Psoas muscle (tissue), 8 donors: ENCODE data around the gene ADGRD2. TPM values are rescaled to one million over a fixed set of nuclear protein-coding genes. Genes with fewer than 3 reads are reported as not detected.

Source experiments
- ATAC-seq, 4 donors: fragments of 200-7000 bp; cut with Tn5 transposase; one replicate each; pipeline ENCODE4 v1.9.1; 2020; ENCODE audit warnings: moderate library complexity in 3 of 4, mild to moderate bottlenecking in 2 of 4
- DNase-seq, 2 donors: peaks; one replicate each; pipeline ENCODE4 v3.0.0-alpha.2; 2020
- H3K27ac ChIP-seq: fragments of 200-600 bp; one replicate; pipeline ENCODE4 v1.8.0; 2022
- H3K27me3 ChIP-seq, 3 donors: fragments of 200-600 bp in 1 of 3; one replicate each; pipeline versions ENCODE4 v1.6.1 to v1.8.0; 2013 to 2022; ENCODE audit warnings: low read length in 2 of 3, mild to moderate bottlenecking in 2 of 3, moderate library complexity in 1 of 3; ENCODE audit not compliant: insufficient read depth in 3 of 3
- H3K36me3 ChIP-seq, 2 donors: fragments of 200-600 bp in 1 of 2; one replicate each; pipeline versions ENCODE4 v1.6.1 to v1.8.0; 2013 to 2022; ENCODE audit warnings: low read depth in 1 of 2, mild to moderate bottlenecking in 1 of 2, moderate library complexity in 1 of 2; ENCODE audit not compliant: insufficient read depth in 1 of 2
- H3K4me1 ChIP-seq: fragments of 200-600 bp; one replicate; pipeline ENCODE4 v1.8.0; 2022
- H3K4me3 ChIP-seq: fragments of 200-600 bp; one replicate; pipeline ENCODE4 v1.8.0; 2022; ENCODE audit warnings: mild to moderate bottlenecking
- H3K9me3 ChIP-seq: fragments of 200-600 bp; one replicate; pipeline ENCODE4 v1.8.0; 2022
- CTCF ChIP-seq: fragments of 200-600 bp; IDR thresholded peaks from one replicate; pipeline ENCODE4 v1.8.0; 2022; ENCODE audit warnings: antibody characterized with exemption
- WGBS, 3 donors: extraction: QIAGEN DNeasy Blood & Tissue Kit; methylation state at CpG; one replicate each; pipeline versions ENCODE4 v1.1.6 to v1.1.7; 2013; 5-methylcytosine and 5-hydroxymethylcytosine counted together
- intact Hi-C, 2 donors: fragments of 100-400 bp; cut with DNase I; formaldehyde crosslinking; loops; one replicate each; pipeline versions ENCODE4 v1.11.0 to v1.14.2; 2022
- polyA plus RNA-seq, 3 donors: library from polyadenylated mRNA; stranded (reverse); fragments of 200-250 nt; gene quantifications; one replicate each; pipeline ENCODE4 v1.2.3, GENCODE V29; 2013
- total RNA-seq, 4 donors: library from RNA; stranded (reverse); fragmentation: NEBNext Ultra II Directional in 2 of 4; extraction: Animal tissue kit (Norgen Biotek cat#: 25700) in 2 of 4; gene quantifications; one replicate each; pipeline versions ENCODE4 v1.2.1 to v1.2.4, GENCODE V29; 2021 to 2023
- donor health status: healthy with polysubstance abuse.
- donor health status: DM: no; HTN: no; CAD: no; lungs with moderate emphysema.
- donor health status: Bipolar disorder and iron deficiency.
- donor health status: healthy.
- donor health status: DM: yes; HTN: yes; CAD: no.
- donor health status: DM: no; HTN: no; CAD: no.
- donor health status: DM: no; HTN: no; CAD: no.
- donor health status: DM: yes; HTN: yes; CAD: no.

ADGRD2 gene
- total and polyA plus RNA-seq, 7 donors: not detected

GRCh38 chr9:124465736-124466135 lies 15.5 kb downstream of the ADGRD2 start:
- Histone ChIP-seq H3K27ac (no peak overlapping the region), H3K9me3 (no peaks in the 10 kb centered on the region), H3K27me3 (peaks cover 0 to 5% (median 2%) of the 10 kb centered on the region in 3 donors), H3K36me3 (no peaks in the 10 kb centered on the region), H3K4me1 (no peaks in the 10 kb centered on the region), H3K4me3 (no peak overlapping the region)
- intact Hi-C loops: no loop called here
- no peak for TF ChIP-seq CTCF
- ATAC-seq (no peak), DNase-seq (no peak)
- 73 to 77% (median 76%) methylated on average over 3 of the region's 3 CpGs for WGBS, 3 donors

DNA sequence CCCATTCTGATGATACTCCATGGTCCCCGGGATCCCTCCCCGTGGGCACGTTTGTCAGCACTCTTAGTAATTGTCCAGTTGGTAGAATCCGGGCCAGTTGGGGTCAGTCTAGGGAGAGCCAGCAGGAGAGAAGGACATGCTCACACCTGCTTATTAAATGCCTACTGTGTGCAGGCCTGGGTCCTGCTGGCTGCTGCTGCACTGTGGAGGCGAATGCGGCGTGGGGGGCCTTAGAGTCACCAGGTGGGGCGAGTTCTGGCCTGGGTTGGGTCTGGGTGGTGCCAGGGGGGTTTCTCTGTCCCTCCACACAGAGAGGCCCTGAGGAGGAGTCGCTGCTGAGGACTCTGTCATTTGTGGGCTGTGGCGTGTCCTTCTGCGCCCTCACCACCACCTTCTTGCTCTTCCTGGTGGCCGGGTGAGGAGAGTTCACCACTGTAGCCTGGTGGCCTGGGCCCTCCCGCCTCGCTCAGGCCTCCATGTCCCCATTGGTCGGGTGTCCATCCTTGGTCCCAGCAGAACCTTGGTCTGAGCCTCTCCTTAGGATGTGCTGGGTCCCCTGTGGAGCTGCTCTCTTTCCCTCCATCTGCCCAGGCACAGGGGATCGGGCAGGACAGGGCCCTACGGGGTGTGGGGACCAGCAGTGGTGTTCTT lies 17.3 kb downstream of the ADGRD2 start:
- Histone ChIP-seq H3K4me1 (no peaks in the 10 kb centered on the region), H3K27ac (no peak overlapping the region), H3K36me3 (no peaks in the 10 kb centered on the region), H3K9me3 (no peaks in the 10 kb centered on the region), H3K4me3 (no peak overlapping the region), H3K27me3 (peaks cover 0 to 5% (median 3%) of the 10 kb centered on the region in 3 donors)
- TF ChIP-seq CTCF: no peak
- intact Hi-C loops: no loop called here
- no peak for ATAC-seq
- DNase-seq: peak in 1 of 2 donors; percentile 26
- 87 to 92% (median 89%) methylated on average over 16 to 17 of the region's 17 CpGs for WGBS, 3 donors

GRCh38 chr9:124468061-124468740 lies 17.9 kb downstream of the ADGRD2 start:
- Histone ChIP-seq H3K4me1 (no peaks in the 10 kb centered on the region), H3K27me3 (peaks cover 0 to 7% (median 6%) of the 10 kb centered on the region in 3 donors), H3K4me3 (no peak overlapping the region), H3K27ac (no peak overlapping the region), H3K36me3 (no peaks in the 10 kb centered on the region), H3K9me3 (no peaks in the 10 kb centered on the region)
- no peak for ATAC-seq
- intact Hi-C loops: no loop called here
- 88 to 94% (median 93%) methylated on average over 19 of the region's 19 CpGs for WGBS, 3 donors
- TF ChIP-seq CTCF: no peak
- DNase-seq: peak in 1 of 2 donors; percentile 34

- WGBS, 3 donors: 80 to 91% (median 84%) methylated on average over 28 of the region's 28 CpGs
- Histone ChIP-seq H3K27ac (no peak overlapping the region), H3K9me3 (no peaks in the 10 kb centered on the region), H3K4me1 (no peaks in the 10 kb centered on the region), H3K36me3 (no peaks in the 10 kb centered on the region), H3K27me3 (peaks cover 0 to 12% (median 8%) of the 10 kb centered on the region in 3 donors), H3K4me3 (no peak overlapping the region)
- ATAC-seq (no peak), DNase-seq (peak in 1 of 2 donors; percentile 34)
- intact Hi-C loops: no loop called here
- TF ChIP-seq CTCF: no peak
Measured at GRCh38 chr9:124469011-124469832, 19.0 kb downstream of the ADGRD2 start.
